A549 (cell line): ENCODE results near the gene TRH. TPM values are rescaled to one million over a fixed set of nuclear protein-coding genes. Genes with fewer than 3 reads are reported as not detected.

Source experiments
- polyA plus RNA-seq, 4 experiments: library from polyadenylated mRNA; depleted of rRNA in 3 of 4; stranded (reverse); fragments of >200 nt; fragmentation: RNase III in 1 of 4; extraction: RNeasy Plus Mini Kit Qiagen cat#74134 plus additional on column Dnase treatment in 1 of 4; gene quantifications; 2 replicates in 3 of 4; 3 replicates in 1 of 4; pipeline ENCODE4 v1.2.3, GENCODE V29; 2011 to 2017

The TRH gene
- polyA plus RNA-seq, 2 of the 4 experiments (the other 2 are of a cell fraction) = not detected

Other genes with a start within 250 kb of the TRH start
- gene TMCC1, start 81.0 kb upstream of the TRH start, polyA plus RNA-seq (2011; rRNA removed) = 75.7 and 75.8 TPM in 2 replicates
- 28.1 to 35.3 TPM (median 30.3 TPM) in 3 replicates for gene TMCC1, start 81.0 kb upstream of the TRH start, polyA plus RNA-seq (2017; fragmentation: RNase III; extraction: RNeasy Plus Mini Kit Qiagen cat#74134 plus additional on column Dnase treatment)
- not detected in 2 replicates for gene ALG1L2, start 107.1 kb downstream of the TRH start, polyA plus RNA-seq (2011; rRNA removed)
- not detected in 3 replicates for gene ALG1L2, start 107.1 kb downstream of the TRH start, polyA plus RNA-seq (2017; fragmentation: RNase III; extraction: RNeasy Plus Mini Kit Qiagen cat#74134 plus additional on column Dnase treatment)